Measurements from ENCODE around the gene INA. TPM values are rescaled to one million over a fixed set of nuclear protein-coding genes. Genes with fewer than 3 reads are reported as not detected.
"Not testable (repeated sequence)": the region's sequence is repeated elsewhere in the genome, so short reads cannot be mapped to it uniquely, and the experiment has no call there.

The INA gene
- total RNA-seq, 1 experiment from 2014 or later, result 14.0 TPM

DNA sequence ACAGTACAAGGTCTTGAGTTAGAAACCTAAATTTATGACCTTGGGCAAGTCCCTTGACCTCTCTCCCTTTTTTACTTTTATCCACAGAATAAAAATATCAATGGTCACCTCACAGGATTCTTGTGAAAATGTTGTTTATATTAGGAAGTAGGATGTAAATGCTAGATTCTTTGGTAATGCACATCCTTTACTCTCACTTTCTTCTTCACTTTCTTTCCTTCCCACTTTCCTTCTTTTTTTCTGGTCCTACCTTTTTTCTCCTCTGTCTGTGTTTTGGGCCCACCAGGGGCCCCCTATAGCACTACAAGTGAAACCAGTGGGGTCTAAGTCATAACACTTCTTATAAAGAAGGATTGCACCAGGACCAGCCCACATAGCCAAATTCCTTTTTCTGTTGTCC is 19.1 kb upstream of the INA start:
- no peak for DNase-seq
- Histone ChIP-seq H4K8ac (replicated peaks; ENCODE audit: insufficient read length, low read depth, low read length) (no peak overlapping the region), H3K79me1 (ENCODE audit: insufficient read depth, low read depth, low read length, poor library complexity, severe bottlenecking) (no peaks in the 10 kb centered on the region), H3K23ac (ENCODE audit: insufficient read length, low read depth, low read length) (no peak overlapping the region), H3K9ac (ENCODE audit: extremely low read depth, insufficient read length, low read length) (no peak overlapping the region), H3K56ac (ENCODE audit: insufficient read length, low read depth, low read length) (no peak overlapping the region), H3K9me3 (ENCODE audit: control insufficient read depth, low read depth, low read length) (peaks cover 6% of the 10 kb centered on the region), H3K27me3 (ENCODE audit: insufficient read depth, low read length) (no peaks in the 10 kb centered on the region), H3T11ph (ENCODE audit: low read length) (no peak overlapping the region), H3K18ac (ENCODE audit: insufficient read length, low read depth, low read length) (no peak overlapping the region), H2BK12ac (ENCODE audit: insufficient read length, low read depth, low read length) (no peak overlapping the region), H3K4me1 (ENCODE audit: insufficient read depth, low read length) (no peaks in the 10 kb centered on the region), H2BK5ac (ENCODE audit: insufficient read length, low read length) (no peak overlapping the region), H3K23me2 (ENCODE audit: insufficient read length, low read depth, low read length, poor library complexity, severe bottlenecking) (no peaks in the 10 kb centered on the region), H2AFZ (ENCODE audit: low read length) (no peak overlapping the region), H3K4me2 (ENCODE audit: insufficient read depth, insufficient read length, low read length) (no peak overlapping the region), H3K4ac (ENCODE audit: low read depth, low read length) (no peak overlapping the region), H2AK5ac (ENCODE audit: insufficient read length, low read length) (no peak overlapping the region), H3K14ac (ENCODE audit: insufficient read depth, low read length) (no peak overlapping the region), H2BK15ac (ENCODE audit: low read depth, low read length) (no peak overlapping the region), H2BK20ac (ENCODE audit: low read depth, low read length, poor library complexity, severe bottlenecking) (no peak overlapping the region), H2BK120ac (ENCODE audit: low read depth, low read length, poor library complexity, severe bottlenecking) (no peak overlapping the region), H3K27ac (ENCODE audit: insufficient read length, low read depth, low read length) (no peak overlapping the region), H3K79me2 (ENCODE audit: insufficient read depth, low read length) (no peaks in the 10 kb centered on the region), H4K91ac (ENCODE audit: insufficient read length, low read depth, low read length) (no peak overlapping the region), H4K20me1 (ENCODE audit: control insufficient read depth, insufficient read depth, insufficient read length) (no peaks in the 10 kb centered on the region), H4K5ac (ENCODE audit: insufficient read length, low read depth, low read length) (no peak overlapping the region)
- Mint-ChIP-seq H3K36me3 (ENCODE audit: insufficient read depth in 1 of 3, low read depth in 3 of 3) (peaks cover 7 to 14% (median 14%) of the 10 kb centered on the region in 3 experiments; a peak in 6 of 7 replicates), H3K27ac (no peak overlapping the region), H3K9me3 (peaks cover 26 to 28% of the 10 kb centered on the region in 2 experiments), H3K4me1 (peaks cover 3 to 5% of the 10 kb centered on the region in 2 experiments; a peak in 1 of 4 replicates), H3K4me3 (no peak overlapping the region), H3K27me3 (ENCODE audit: low read depth) (peaks cover 5% of the 10 kb centered on the region)
- TF ChIP-seq, protein P1, sequence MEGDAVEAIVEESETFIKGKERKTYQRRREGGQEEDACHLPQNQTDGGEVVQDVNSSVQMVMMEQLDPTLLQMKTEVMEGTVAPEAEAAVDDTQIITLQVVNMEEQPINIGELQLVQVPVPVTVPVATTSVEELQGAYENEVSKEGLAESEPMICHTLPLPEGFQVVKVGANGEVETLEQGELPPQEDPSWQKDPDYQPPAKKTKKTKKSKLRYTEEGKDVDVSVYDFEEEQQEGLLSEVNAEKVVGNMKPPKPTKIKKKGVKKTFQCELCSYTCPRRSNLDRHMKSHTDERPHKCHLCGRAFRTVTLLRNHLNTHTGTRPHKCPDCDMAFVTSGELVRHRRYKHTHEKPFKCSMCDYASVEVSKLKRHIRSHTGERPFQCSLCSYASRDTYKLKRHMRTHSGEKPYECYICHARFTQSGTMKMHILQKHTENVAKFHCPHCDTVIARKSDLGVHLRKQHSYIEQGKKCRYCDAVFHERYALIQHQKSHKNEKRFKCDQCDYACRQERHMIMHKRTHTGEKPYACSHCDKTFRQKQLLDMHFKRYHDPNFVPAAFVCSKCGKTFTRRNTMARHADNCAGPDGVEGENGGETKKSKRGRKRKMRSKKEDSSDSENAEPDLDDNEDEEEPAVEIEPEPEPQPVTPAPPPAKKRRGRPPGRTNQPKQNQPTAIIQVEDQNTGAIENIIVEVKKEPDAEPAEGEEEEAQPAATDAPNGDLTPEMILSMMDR (conservative IDR thresholded peaks at IDR 0.05), result no peak

DNA sequence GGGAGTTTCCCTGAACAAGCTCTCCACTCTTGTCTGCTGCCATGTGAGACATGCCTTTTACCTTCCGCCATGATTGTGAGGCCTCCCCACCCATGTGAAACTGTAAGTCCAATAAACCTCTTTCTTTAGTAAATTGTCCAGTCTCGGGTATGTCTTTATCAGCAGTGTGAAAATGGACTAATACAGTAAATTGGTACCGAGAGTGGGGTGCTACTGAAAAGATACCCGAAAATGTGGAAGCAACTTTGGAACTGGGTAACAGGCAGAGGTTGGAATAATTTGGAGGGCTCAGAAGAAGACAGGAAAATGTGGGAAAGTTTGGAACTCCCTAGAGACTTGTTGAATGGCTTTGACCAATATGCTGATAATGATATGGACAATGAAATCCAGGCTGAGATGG is 18.0 kb upstream of the INA start:
- Mint-ChIP-seq H3K36me3 (ENCODE audit: insufficient read depth in 1 of 3, low read depth in 3 of 3) (peaks cover 7 to 14% (median 14%) of the 10 kb centered on the region in 3 experiments; a peak in 6 of 7 replicates), H3K27me3 (ENCODE audit: low read depth) (peaks cover 11% of the 10 kb centered on the region), H3K9me3 (peaks cover 26 to 28% of the 10 kb centered on the region in 2 experiments)
- H3K79me1 ChIP-seq (ENCODE audit: insufficient read depth, low read depth, low read length, poor library complexity, severe bottlenecking); H2AFZ ChIP-seq (ENCODE audit: low read length); H3K27ac ChIP-seq (ENCODE audit: insufficient read length, low read depth, low read length); H4K8ac ChIP-seq (replicated peaks; ENCODE audit: insufficient read length, low read depth, low read length); H3K4me1 ChIP-seq (ENCODE audit: insufficient read depth, low read length); H4K5ac ChIP-seq (ENCODE audit: insufficient read length, low read depth, low read length); H4K20me1 ChIP-seq (ENCODE audit: control insufficient read depth, insufficient read depth, insufficient read length); H3K9me3 ChIP-seq (ENCODE audit: control insufficient read depth, low read depth, low read length); H3K23me2 ChIP-seq (ENCODE audit: insufficient read length, low read depth, low read length, poor library complexity, severe bottlenecking); H3K56ac ChIP-seq (ENCODE audit: insufficient read length, low read depth, low read length); DNase-seq; H3K4me1 Mint-ChIP-seq; H3K27ac Mint-ChIP-seq; H3K27me3 ChIP-seq (ENCODE audit: insufficient read depth, low read length); H2BK15ac ChIP-seq (ENCODE audit: low read depth, low read length); H2BK5ac ChIP-seq (ENCODE audit: insufficient read length, low read length); H2AK5ac ChIP-seq (ENCODE audit: insufficient read length, low read length); H3K18ac ChIP-seq (ENCODE audit: insufficient read length, low read depth, low read length); H3K4me2 ChIP-seq (ENCODE audit: insufficient read depth, insufficient read length, low read length); H2BK120ac ChIP-seq (ENCODE audit: low read depth, low read length, poor library complexity, severe bottlenecking); H4K91ac ChIP-seq (ENCODE audit: insufficient read length, low read depth, low read length); H3K9ac ChIP-seq (ENCODE audit: extremely low read depth, insufficient read length, low read length); H3K4me3 Mint-ChIP-seq; H3T11ph ChIP-seq (ENCODE audit: low read length); H3K23ac ChIP-seq (ENCODE audit: insufficient read length, low read depth, low read length); H3K79me2 ChIP-seq (ENCODE audit: insufficient read depth, low read length); H3K4ac ChIP-seq (ENCODE audit: low read depth, low read length); H3K14ac ChIP-seq (ENCODE audit: insufficient read depth, low read length); H2BK12ac ChIP-seq (ENCODE audit: insufficient read length, low read depth, low read length); H2BK20ac ChIP-seq (ENCODE audit: low read depth, low read length, poor library complexity, severe bottlenecking): not testable (repeated sequence)
- WGBS (ENCODE audit: extremely low coverage, insufficient read length, low lambda C conversion rate), result no CpG with 5 or more reads among the region's 4 CpGs
